Testis (tissue), 3 donors: ENCODE measurements around the gene LTBP1. TPM values are rescaled to one million over a fixed set of nuclear protein-coding genes. Genes with fewer than 3 reads are reported as not detected.

Experiments used
- DNase-seq: peaks from one replicate; pipeline ENCODE4 v3.0.0-alpha.2; 2019
- H3K27ac ChIP-seq, 2 donors: fragments of 200-600 bp; sonication (generic); one replicate each; pipeline ENCODE4 v1.5.1; 2019
- H3K27me3 ChIP-seq: fragments of 200-600 bp; sonication (generic); one replicate; pipeline ENCODE4 v1.5.1; 2019
- H3K36me3 ChIP-seq: fragments of 200-600 bp; sonication (generic); one replicate; pipeline ENCODE4 v1.5.1; 2017; ENCODE audit warnings: low read depth; ENCODE audit errors: missing control alignments
- H3K4me1 ChIP-seq: fragments of 200-600 bp; sonication (generic); one replicate; pipeline ENCODE4 v1.5.1; 2019
- H3K4me3 ChIP-seq, 2 donors: fragments of 200-600 bp; sonication (generic); one replicate each; pipeline ENCODE4 v1.5.1; 2017 to 2019
- H3K9me3 ChIP-seq: fragments of 200-600 bp; sonication (generic); one replicate; pipeline ENCODE4 v1.5.1; 2017
- CTCF ChIP-seq, 3 experiments: fragments of 450-650 bp in 2 of 3; fragments of 200-600 bp in 1 of 3; sonication (generic) in 1 of 3; IDR thresholded peaks; one replicate each; pipeline ENCODE4 v1.5.1; 2016 to 2019; ENCODE audit warnings: antibody characterized with exemption in 3 of 3, mild to moderate bottlenecking in 2 of 3, moderate library complexity in 1 of 3
- POLR2A ChIP-seq: fragments of 450-650 bp; IDR thresholded peaks from one replicate; pipeline ENCODE4 v1.6.1; 2017; ENCODE audit warnings: antibody characterized with exemption, mild to moderate bottlenecking, moderate library complexity
- WGBS, 2 donors: methylation state at CpG; one replicate each; pipeline ENCODE4 v1.1.5; 2018; 5-methylcytosine and 5-hydroxymethylcytosine counted together
- intact Hi-C: fragments of 100-400 bp; cut with DNase I; formaldehyde crosslinking; loops from one replicate; pipeline ENCODE4 v1.15.1; 2023; ENCODE audit warnings: low total_unique reads
- polyA plus RNA-seq: library from polyadenylated mRNA; stranded (reverse); fragments of 350-450 nt; fragmentation: Illumina TruSeq; extraction: RNeasy Lipid Tissue Mini Kit (QIAGEN cat#74804); gene quantifications from one replicate; pipeline ENCODE4 v1.2.3, GENCODE V29; 2014; ENCODE audit warnings: low read depth, low replicate concordance; ENCODE audit not compliant: insufficient read depth
- total RNA-seq, 2 donors: library from RNA; depleted of rRNA; stranded (reverse); fragments of >200 nt; gene quantifications; one replicate each; pipeline ENCODE4 v1.2.3, GENCODE V29; 2016

Gene LTBP1
- total and polyA plus RNA-seq, 3 donors from 2014 or later: 39.6 to 51.5 (median 44.0) TPM

- TF ChIP-seq CTCF (IDR thresholded peaks at IDR 0.05): no peak
- TF ChIP-seq POLR2A: no peak
- H3K27me3 ChIP-seq: no peaks in the 10 kb centered on the region
- H3K9me3 ChIP-seq: no peaks in the 10 kb centered on the region
- H3K4me1 ChIP-seq: no peaks in the 10 kb centered on the region
- H3K36me3 ChIP-seq: no peaks in the 10 kb centered on the region
- no peak for DNase-seq
- WGBS, 2 donors: 85 to 87% methylated on average over 2 of the region's 2 CpGs
- no peak overlapping the region for H3K27ac ChIP-seq
- H3K4me3 ChIP-seq: no peak overlapping the region
- intact Hi-C loops: loop anchor here (10.0 kb wide), 1 partner anchor 69 kb away; the partner anchor contains the start of gene LTBP1
Measured at GRCh38 chr2:33014268-33014667, 67.5 kb downstream of the LTBP1 start.

GRCh38 chr2:33015421-33016142, 68.8 kb downstream of the LTBP1 start:
- 75 to 77% methylated on average over 4 of the region's 4 CpGs for WGBS, 2 donors
- no peak for DNase-seq
- no peak overlapping the region for H3K4me3 ChIP-seq
- no peaks in the 10 kb centered on the region for H3K36me3 ChIP-seq
- TF ChIP-seq CTCF (IDR thresholded peaks at IDR 0.05) (no peak), POLR2A (no peak)
- no peak overlapping the region for H3K27ac ChIP-seq
- intact Hi-C loops: loop anchor here (10.0 kb wide), 1 partner anchor 71 kb away; the partner anchor contains the start of gene LTBP1
- no peaks in the 10 kb centered on the region for H3K9me3 ChIP-seq
- no peaks in the 10 kb centered on the region for H3K4me1 ChIP-seq
- H3K27me3 ChIP-seq: no peaks in the 10 kb centered on the region

- Histone ChIP-seq H3K36me3 (no peaks in the 10 kb centered on the region), H3K9me3 (no peaks in the 10 kb centered on the region), H3K27me3 (no peaks in the 10 kb centered on the region), H3K4me1 (no peaks in the 10 kb centered on the region), H3K27ac (no peak overlapping the region), H3K4me3 (no peak overlapping the region)
- 97% methylated on average over 2 of the region's 2 CpGs for WGBS, 2 donors
- intact Hi-C loops: loop anchor here (10.0 kb wide), 1 partner anchor 73 kb away; the partner anchor contains the start of gene LTBP1
- TF ChIP-seq CTCF (IDR thresholded peaks at IDR 0.05) (no peak), POLR2A (no peak)
- no peak for DNase-seq
Measured at GRCh38 chr2:33018271-33018670, 71.5 kb downstream of the LTBP1 start.

GRCh38 chr2:33019796-33020195, 73.0 kb downstream of the LTBP1 start:
- intact Hi-C loops: loop anchor here (10.0 kb wide), 1 partner anchor 75 kb away; the partner anchor contains the start of gene LTBP1
- 91 to 98% methylated on average over 7 of the region's 7 CpGs for WGBS, 2 donors
- Histone ChIP-seq H3K36me3 (no peaks in the 10 kb centered on the region), H3K27me3 (no peaks in the 10 kb centered on the region), H3K27ac (no peak overlapping the region), H3K4me3 (no peak overlapping the region), H3K4me1 (no peaks in the 10 kb centered on the region), H3K9me3 (no peaks in the 10 kb centered on the region)
- DNase-seq: no peak
- TF ChIP-seq CTCF (IDR thresholded peaks at IDR 0.05): no peak
- no peak for TF ChIP-seq POLR2A

- Histone ChIP-seq H3K4me1 (no peaks in the 10 kb centered on the region), H3K9me3 (no peaks in the 10 kb centered on the region), H3K27ac (no peak overlapping the region), H3K4me3 (no peak overlapping the region), H3K36me3 (no peaks in the 10 kb centered on the region), H3K27me3 (no peaks in the 10 kb centered on the region)
- 80 to 81% methylated on average over 4 to 6 of the region's 6 CpGs for WGBS, 2 donors
- no peak for TF ChIP-seq POLR2A
- TF ChIP-seq CTCF (IDR thresholded peaks at IDR 0.05): no peak
- intact Hi-C loops: no loop called here
- no peak for DNase-seq
Measured at GRCh38 chr2:33020883-33021282, 74.1 kb downstream of the LTBP1 start.
